Tibial nerve (tissue), 4 donors: ENCODE results near the gene FOXL1. TPM values are rescaled to one million over a fixed set of nuclear protein-coding genes. Genes with fewer than 3 reads are reported as not detected.

Experiments used
- DNase-seq, 2 donors: peaks; one replicate each; pipeline ENCODE4 v3.0.0-alpha.2; 2019; ENCODE audit warnings: low spot score in 2 of 2
- H3K27ac ChIP-seq, 4 donors: fragments of 200-600 bp; sonication (generic) in 3 of 4; one replicate each; pipeline ENCODE4 v1.5.1; 2017 to 2019; ENCODE audit warnings: mild to moderate bottlenecking in 1 of 4
- H3K27me3 ChIP-seq, 2 donors: fragments of 200-600 bp; sonication (generic) in 1 of 2; one replicate each; pipeline versions ENCODE4 v1.5.1 to v1.6.0; 2017 to 2019
- H3K36me3 ChIP-seq, 3 donors: fragments of 200-600 bp; sonication (generic); one replicate each; pipeline ENCODE4 v1.5.1; 2018 to 2019
- H3K4me1 ChIP-seq, 4 donors: fragments of 200-600 bp; sonication (generic) in 3 of 4; one replicate each; pipeline ENCODE4 v1.5.1; 2017 to 2019
- H3K4me3 ChIP-seq, 4 donors: fragments of 200-600 bp; sonication (generic) in 3 of 4; one replicate each; pipeline ENCODE4 v1.5.1; 2017 to 2019; ENCODE audit warnings: mild to moderate bottlenecking in 1 of 4, moderate library complexity in 1 of 4
- H3K9me3 ChIP-seq, 4 donors: fragments of 200-600 bp; sonication (generic) in 3 of 4; one replicate each; pipeline ENCODE4 v1.5.1; 2017 to 2019
- CTCF ChIP-seq, 5 experiments: fragments of 200-600 bp in 3 of 5; fragments of 450-650 bp in 2 of 5; sonication (generic) in 3 of 5; IDR thresholded peaks; one replicate each; pipeline ENCODE4 v1.5.1; 2016 to 2019; ENCODE audit warnings: antibody characterized with exemption in 5 of 5, mild to moderate bottlenecking in 3 of 5, moderate library complexity in 2 of 5
- EP300 ChIP-seq, 2 donors: sonication (generic); formaldehyde crosslinking; IDR thresholded peaks; one replicate each; pipeline ENCODE4 v1.6.1; 2017; ENCODE audit warnings: antibody characterized with exemption in 2 of 2, mild to moderate bottlenecking in 1 of 2
- POLR2A ChIP-seq, 2 donors: fragments of 450-650 bp; IDR thresholded peaks; one replicate each; pipeline ENCODE4 v1.6.1; 2017; ENCODE audit warnings: antibody characterized with exemption in 2 of 2, mild to moderate bottlenecking in 2 of 2, moderate library complexity in 2 of 2
- WGBS, 2 donors: methylation state at CpG; one replicate each; pipeline ENCODE4 v1.1.5; 2018; 5-methylcytosine and 5-hydroxymethylcytosine counted together
- total RNA-seq, 4 donors: library from RNA; depleted of rRNA; stranded (reverse); fragments of >200 nt; gene quantifications; one replicate each; pipeline ENCODE4 v1.1.0, GENCODE V29; 2016

The FOXL1 gene
- total RNA-seq, 4 donors from 2014 or later = 6.9 to 10.5 (median 8.1) TPM

GRCh38 chr16:86545954-86546637 lies 32.3 kb upstream of the FOXL1 start:
- peak overlapping the region in 1 of 4 donors; percentile 25 for H3K27ac ChIP-seq
- no peaks in the 10 kb centered on the region for H3K27me3 ChIP-seq
- peaks cover 0 to 5% (median 0%) of the 10 kb centered on the region in 4 donors for H3K4me1 ChIP-seq
- TF ChIP-seq POLR2A (IDR thresholded peaks at IDR 0.05) (no peak), EP300 (IDR thresholded peaks at IDR 0.05) (no peak), CTCF (IDR thresholded peaks at IDR 0.05) (no peak)
- no peak for DNase-seq
- H3K9me3 ChIP-seq = no peaks in the 10 kb centered on the region
- WGBS, 2 donors = 72 to 74% methylated on average over 19 of the region's 19 CpGs
- H3K4me3 ChIP-seq = no peak overlapping the region
- H3K36me3 ChIP-seq = peaks cover 0 to 95% (median 7%) of the 10 kb centered on the region in 3 donors

GRCh38 chr16:86546638-86547013 lies 31.7 kb upstream of the FOXL1 start:
- Histone ChIP-seq H3K27ac (no peak overlapping the region), H3K4me3 (no peak overlapping the region), H3K36me3 (peaks cover 0 to 95% (median 3%) of the 10 kb centered on the region in 3 donors), H3K9me3 (no peaks in the 10 kb centered on the region), H3K27me3 (no peaks in the 10 kb centered on the region), H3K4me1 (peaks cover 0 to 5% (median 0%) of the 10 kb centered on the region in 4 donors)
- TF ChIP-seq CTCF (IDR thresholded peaks at IDR 0.05) (no peak), POLR2A (IDR thresholded peaks at IDR 0.05) (no peak), EP300 (IDR thresholded peaks at IDR 0.05) (no peak)
- WGBS, 2 donors = 86 to 87% methylated on average over 8 of the region's 8 CpGs
- no peak for DNase-seq

- Histone ChIP-seq H3K27me3 (no peaks in the 10 kb centered on the region), H3K4me3 (no peak overlapping the region), H3K36me3 (peaks cover 0 to 95% (median 0%) of the 10 kb centered on the region in 3 donors), H3K27ac (no peak overlapping the region), H3K4me1 (peaks cover 0 to 5% (median 0%) of the 10 kb centered on the region in 4 donors), H3K9me3 (no peaks in the 10 kb centered on the region)
- TF ChIP-seq POLR2A (IDR thresholded peaks at IDR 0.05) (no peak), EP300 (IDR thresholded peaks at IDR 0.05) (no peak), CTCF (IDR thresholded peaks at IDR 0.05) (no peak)
- WGBS, 2 donors = 93 to 97% methylated on average over 11 of the region's 11 CpGs
- DNase-seq = no peak
These were observed 31.1 kb upstream of the FOXL1 start for GRCh38 chr16:86547286-86547685.

GRCh38 chr16:86549076-86549892 lies 29.1 kb upstream of the FOXL1 start:
- WGBS, 2 donors = 81% methylated on average over 7 of the region's 8 CpGs
- H3K27me3 ChIP-seq = no peaks in the 10 kb centered on the region
- H3K9me3 ChIP-seq = no peaks in the 10 kb centered on the region
- no peak overlapping the region for H3K27ac ChIP-seq
- H3K36me3 ChIP-seq = peaks cover 0 to 86% (median 0%) of the 10 kb centered on the region in 3 donors
- peaks cover 0 to 23% (median 3%) of the 10 kb centered on the region in 4 donors for H3K4me1 ChIP-seq
- TF ChIP-seq POLR2A (IDR thresholded peaks at IDR 0.05) (no peak), EP300 (IDR thresholded peaks at IDR 0.05) (no peak), CTCF (IDR thresholded peaks at IDR 0.05) (no peak)
- H3K4me3 ChIP-seq = no peak overlapping the region
- no peak for DNase-seq

- no peak for TF ChIP-seq POLR2A (IDR thresholded peaks at IDR 0.05)
- Histone ChIP-seq H3K27me3 (no peaks in the 10 kb centered on the region), H3K27ac (no peak overlapping the region), H3K36me3 (peaks cover 0 to 80% (median 0%) of the 10 kb centered on the region in 3 donors), H3K4me1 (peaks cover 0 to 28% (median 5%) of the 10 kb centered on the region in 4 donors), H3K4me3 (no peak overlapping the region), H3K9me3 (no peaks in the 10 kb centered on the region)
- DNase-seq = no peak
- WGBS, 2 donors = 90 to 93% methylated on average over 4 to 7 of the region's 7 CpGs
These were observed 28.5 kb upstream of the FOXL1 start for GRCh38 chr16:86549893-86550190.
